ENCODE data around the gene AP4S1.

DNA sequence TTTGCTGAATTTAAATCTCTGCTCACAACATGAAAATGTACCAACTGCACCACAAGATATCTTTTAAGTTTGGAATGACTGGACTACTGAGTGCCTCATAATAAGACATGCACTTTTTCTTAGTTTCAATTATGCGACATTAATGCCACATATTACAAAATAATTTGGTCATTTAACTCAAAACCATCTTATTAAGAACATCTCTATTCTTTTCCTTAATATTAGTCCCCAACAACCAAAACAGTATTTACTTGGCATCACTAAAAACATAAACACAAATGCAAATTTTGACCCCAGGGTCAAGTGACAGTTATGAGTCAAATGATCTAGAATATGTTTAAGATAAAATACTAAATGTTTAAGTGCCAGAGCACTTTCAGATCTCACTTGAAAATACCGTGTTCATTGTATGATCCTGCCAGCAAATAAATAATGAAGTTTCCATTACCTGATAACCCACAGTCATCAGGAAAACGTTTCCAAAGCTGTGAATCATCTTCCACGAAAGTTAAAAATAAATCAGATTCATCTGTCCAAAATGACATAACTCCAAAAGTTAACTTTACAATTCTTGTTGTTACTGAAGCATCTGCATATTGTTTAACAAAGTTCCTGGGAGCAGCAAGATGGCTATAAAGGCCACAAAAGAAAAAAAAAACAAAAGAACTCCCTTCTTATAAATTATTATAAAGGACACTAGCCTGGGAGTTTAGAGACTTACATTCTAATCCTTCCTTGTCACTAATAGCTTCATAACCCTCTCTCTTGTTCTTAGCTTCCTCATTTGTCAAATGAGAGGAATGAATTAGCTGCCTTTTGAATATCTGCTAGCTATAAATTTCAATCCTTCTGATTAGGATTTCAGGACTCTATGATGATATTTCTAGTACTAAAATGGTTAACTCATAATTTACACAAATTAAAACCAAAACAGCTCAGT, 30.5 kb upstream of the AP4S1 start:
- TF ChIP-seq, protein P1, sequence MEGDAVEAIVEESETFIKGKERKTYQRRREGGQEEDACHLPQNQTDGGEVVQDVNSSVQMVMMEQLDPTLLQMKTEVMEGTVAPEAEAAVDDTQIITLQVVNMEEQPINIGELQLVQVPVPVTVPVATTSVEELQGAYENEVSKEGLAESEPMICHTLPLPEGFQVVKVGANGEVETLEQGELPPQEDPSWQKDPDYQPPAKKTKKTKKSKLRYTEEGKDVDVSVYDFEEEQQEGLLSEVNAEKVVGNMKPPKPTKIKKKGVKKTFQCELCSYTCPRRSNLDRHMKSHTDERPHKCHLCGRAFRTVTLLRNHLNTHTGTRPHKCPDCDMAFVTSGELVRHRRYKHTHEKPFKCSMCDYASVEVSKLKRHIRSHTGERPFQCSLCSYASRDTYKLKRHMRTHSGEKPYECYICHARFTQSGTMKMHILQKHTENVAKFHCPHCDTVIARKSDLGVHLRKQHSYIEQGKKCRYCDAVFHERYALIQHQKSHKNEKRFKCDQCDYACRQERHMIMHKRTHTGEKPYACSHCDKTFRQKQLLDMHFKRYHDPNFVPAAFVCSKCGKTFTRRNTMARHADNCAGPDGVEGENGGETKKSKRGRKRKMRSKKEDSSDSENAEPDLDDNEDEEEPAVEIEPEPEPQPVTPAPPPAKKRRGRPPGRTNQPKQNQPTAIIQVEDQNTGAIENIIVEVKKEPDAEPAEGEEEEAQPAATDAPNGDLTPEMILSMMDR (IDR thresholded peaks at IDR 0.05): no peak
- TF ChIP-seq POLR2A (IDR thresholded peaks at IDR 0.05) (no peak), EP300 (IDR thresholded peaks at IDR 0.05) (no peak)

Data from stomach (tissue), 4 donors.